Measurements from ENCODE around the gene ASB15. TPM values are rescaled to one million over a fixed set of nuclear protein-coding genes. Genes with fewer than 3 reads are reported as not detected.

The ASB15 gene
- total RNA-seq, 1 experiment from 2014 or later, result not detected

DNA sequence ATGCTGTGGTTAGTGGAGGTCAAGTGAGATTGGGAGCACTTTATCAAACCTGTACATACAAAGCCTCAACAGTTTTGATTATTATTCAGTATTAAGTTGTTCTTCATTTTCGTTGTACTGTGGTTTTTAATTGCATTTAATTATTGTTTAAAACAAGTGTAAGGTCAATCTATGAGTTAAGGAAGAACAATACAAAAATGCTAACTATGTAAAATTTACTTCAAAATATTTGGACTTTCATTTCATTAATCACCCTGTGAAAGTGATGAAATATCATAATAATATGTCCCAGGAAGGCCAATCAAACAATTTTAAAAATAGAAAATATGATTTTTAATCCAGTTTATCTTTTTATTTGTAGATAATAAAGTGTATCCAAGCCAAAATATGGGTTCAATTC lies 30.4 kb upstream of the ASB15 start:
- CTCF ChIA-PET, result no interaction called here
- no peaks in the 10 kb centered on the region for H4K20me1 ChIP-seq (ENCODE audit: low read length)
- H3K79me2 ChIP-seq (ENCODE audit: low read length), result no peaks in the 10 kb centered on the region
- POLR2A ChIA-PET (ENCODE audit: unreplicated experiment), result no interaction called here
- H3K9me3 ChIP-seq (ENCODE audit: low read length), result no peaks in the 10 kb centered on the region
- H3K9ac ChIP-seq (ENCODE audit: low read length), result no peak overlapping the region
- no peaks in the 10 kb centered on the region for H3K9me2 ChIP-seq (replicated peaks; ENCODE audit: low read length)
- H3K27me3 ChIP-seq (ENCODE audit: low read length), result no peaks in the 10 kb centered on the region
- no peak for TF ChIP-seq EZH2 (IDR thresholded peaks at IDR 0.05; ENCODE audit: low read length, unreplicated experiment)
- no peak for TF ChIP-seq EZH2phosphoT487 (IDR thresholded peaks at IDR 0.05; ENCODE audit: borderline replicate concordance, low read length)
- TF ChIP-seq, protein P1, sequence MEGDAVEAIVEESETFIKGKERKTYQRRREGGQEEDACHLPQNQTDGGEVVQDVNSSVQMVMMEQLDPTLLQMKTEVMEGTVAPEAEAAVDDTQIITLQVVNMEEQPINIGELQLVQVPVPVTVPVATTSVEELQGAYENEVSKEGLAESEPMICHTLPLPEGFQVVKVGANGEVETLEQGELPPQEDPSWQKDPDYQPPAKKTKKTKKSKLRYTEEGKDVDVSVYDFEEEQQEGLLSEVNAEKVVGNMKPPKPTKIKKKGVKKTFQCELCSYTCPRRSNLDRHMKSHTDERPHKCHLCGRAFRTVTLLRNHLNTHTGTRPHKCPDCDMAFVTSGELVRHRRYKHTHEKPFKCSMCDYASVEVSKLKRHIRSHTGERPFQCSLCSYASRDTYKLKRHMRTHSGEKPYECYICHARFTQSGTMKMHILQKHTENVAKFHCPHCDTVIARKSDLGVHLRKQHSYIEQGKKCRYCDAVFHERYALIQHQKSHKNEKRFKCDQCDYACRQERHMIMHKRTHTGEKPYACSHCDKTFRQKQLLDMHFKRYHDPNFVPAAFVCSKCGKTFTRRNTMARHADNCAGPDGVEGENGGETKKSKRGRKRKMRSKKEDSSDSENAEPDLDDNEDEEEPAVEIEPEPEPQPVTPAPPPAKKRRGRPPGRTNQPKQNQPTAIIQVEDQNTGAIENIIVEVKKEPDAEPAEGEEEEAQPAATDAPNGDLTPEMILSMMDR (conservative IDR thresholded peaks at IDR 0.05; ENCODE audit: low read depth, low read length), result no peak
- no peak for DNase-seq
- ATAC-seq, result no peak
- BruUV-seq (replicated peaks), result no TSS peak
- intact Hi-C loops (cut with micrococcal nuclease), result no loop called here
- no peaks in the 10 kb centered on the region for H3K36me3 ChIP-seq (ENCODE audit: low read depth, low read length)
- H3K4me2 ChIP-seq (ENCODE audit: low read length), result no peak overlapping the region
- H3K27ac ChIP-seq (ENCODE audit: low read length), result no peak overlapping the region
- H2AFZ ChIP-seq (ENCODE audit: low read length), result no peak overlapping the region
- H3K4me3 ChIP-seq (ENCODE audit: low read length), result no peak overlapping the region
- H3K4me1 ChIP-seq (ENCODE audit: insufficient read depth, low read length), result no peaks in the 10 kb centered on the region
- no peaks in the 10 kb centered on the region for H3F3A ChIP-seq (ENCODE audit: low read length, unreplicated experiment)

DNA sequence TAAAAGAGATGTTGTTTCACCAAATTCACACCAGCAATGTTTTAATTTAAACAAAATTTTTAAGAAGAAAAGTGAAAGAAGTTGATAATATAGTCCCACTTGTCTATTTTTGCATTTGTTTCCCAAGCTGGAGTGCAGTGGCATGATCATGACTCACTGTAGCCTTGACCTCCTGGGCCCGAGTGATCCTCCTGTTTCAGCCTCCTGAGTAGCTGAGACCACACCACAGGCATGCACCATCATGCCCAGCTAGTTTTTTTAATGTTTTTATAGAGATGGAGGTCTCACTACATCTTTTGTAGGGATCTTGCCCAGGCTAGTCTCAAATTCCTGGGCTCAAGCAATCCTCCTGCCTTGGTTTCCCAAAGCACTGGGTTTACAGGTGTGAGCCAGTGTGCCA lies 29.9 kb upstream of the ASB15 start:
- H3K27me3 ChIP-seq (ENCODE audit: low read length), result peaks cover 2% of the 10 kb centered on the region; the same call in 1 of the 2 replicates
- H3F3A ChIP-seq (ENCODE audit: low read length, unreplicated experiment), result no peaks in the 10 kb centered on the region
- ATAC-seq (no peak), DNase-seq (no peak)
- H3K9ac ChIP-seq (ENCODE audit: low read length), result no peak overlapping the region
- H3K9me3 ChIP-seq (ENCODE audit: low read length), result no peaks in the 10 kb centered on the region
- H3K79me2 ChIP-seq (ENCODE audit: low read length), result no peaks in the 10 kb centered on the region
- POLR2A ChIA-PET (ENCODE audit: unreplicated experiment), result no interaction called here
- no peak overlapping the region for H3K4me3 ChIP-seq (ENCODE audit: low read length)
- H3K27ac ChIP-seq (ENCODE audit: low read length), result no peak overlapping the region
- no peak overlapping the region for H3K4me2 ChIP-seq (ENCODE audit: low read length)
- intact Hi-C loops (cut with micrococcal nuclease), result no loop called here
- CTCF ChIA-PET, result no interaction called here
- BruUV-seq (replicated peaks), result no TSS peak
- no peaks in the 10 kb centered on the region for H3K36me3 ChIP-seq (ENCODE audit: low read depth, low read length)
- H3K9me2 ChIP-seq (replicated peaks; ENCODE audit: low read length), result no peaks in the 10 kb centered on the region
- no peaks in the 10 kb centered on the region for H3K4me1 ChIP-seq (ENCODE audit: insufficient read depth, low read length)
- no peak overlapping the region for H2AFZ ChIP-seq (ENCODE audit: low read length)
- H4K20me1 ChIP-seq (ENCODE audit: low read length), result no peaks in the 10 kb centered on the region
- TF ChIP-seq, protein P1 (conservative IDR thresholded peaks at IDR 0.05; ENCODE audit: low read depth, low read length), result no peak
- no peak for TF ChIP-seq EZH2 (IDR thresholded peaks at IDR 0.05; ENCODE audit: low read length, unreplicated experiment)
- TF ChIP-seq EZH2phosphoT487 (IDR thresholded peaks at IDR 0.05; ENCODE audit: borderline replicate concordance, low read length), result no peak

DNA sequence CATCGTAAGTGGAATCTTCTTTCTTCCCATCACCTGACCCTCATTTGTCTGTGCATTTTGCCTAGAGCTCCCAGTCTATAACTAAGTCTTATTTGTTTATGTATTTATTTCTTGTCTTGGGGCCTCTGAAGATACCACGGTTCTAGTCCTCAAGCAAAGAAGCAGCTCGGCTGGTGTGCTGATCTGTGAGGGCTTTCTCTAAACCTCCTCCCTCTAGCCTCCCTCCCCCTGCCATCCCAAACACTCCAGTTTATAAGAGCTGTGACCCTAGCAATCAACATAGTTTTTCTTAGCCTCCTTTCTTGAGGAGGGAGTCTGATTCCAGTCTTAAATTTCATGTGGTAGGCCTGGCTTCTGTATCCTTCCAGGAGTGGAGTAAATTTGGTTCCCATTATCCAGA lies 28.3 kb upstream of the ASB15 start:
- Histone ChIP-seq H3K9me3 (ENCODE audit: low read length) (no peaks in the 10 kb centered on the region), H3K36me3 (ENCODE audit: low read depth, low read length) (no peaks in the 10 kb centered on the region), H2AFZ (ENCODE audit: low read length) (no peak overlapping the region), H3K9ac (ENCODE audit: low read length) (no peak overlapping the region), H4K20me1 (ENCODE audit: low read length) (no peaks in the 10 kb centered on the region), H3K4me3 (ENCODE audit: low read length) (no peak overlapping the region), H3K4me2 (ENCODE audit: low read length) (no peak overlapping the region), H3K4me1 (ENCODE audit: insufficient read depth, low read length) (no peaks in the 10 kb centered on the region), H3K27ac (ENCODE audit: low read length) (no peak overlapping the region), H3F3A (ENCODE audit: low read length, unreplicated experiment) (no peaks in the 10 kb centered on the region), H3K9me2 (replicated peaks; ENCODE audit: low read length) (no peaks in the 10 kb centered on the region), H3K27me3 (ENCODE audit: low read length) (peaks cover 14% of the 10 kb centered on the region), H3K79me2 (ENCODE audit: low read length) (no peaks in the 10 kb centered on the region)
- BruUV-seq (replicated peaks), result no TSS peak
- ATAC-seq, result no peak
- intact Hi-C loops (cut with micrococcal nuclease), result no loop called here
- no peak for DNase-seq
- ChIA-PET POLR2A (ENCODE audit: unreplicated experiment) (interaction anchor here (0.6 kb wide), 1 partner anchor 51 kb away, joined by 3 read pairs; no protein-coding TSS in a partner anchor), CTCF (no interaction called here)
- TF ChIP-seq, protein P1 (conservative IDR thresholded peaks at IDR 0.05; ENCODE audit: low read depth, low read length), result no peak
- TF ChIP-seq EZH2 (IDR thresholded peaks at IDR 0.05; ENCODE audit: low read length, unreplicated experiment), result no peak

Data from PC-3 (cell line).